ENCODE data around the gene PANK4.

PANK4 gene

GRCh38 chr1:2528016-2528415, 1.6 kb upstream of the PANK4 start:
- DNase-seq, result no peak

GRCh38 chr1:2527556-2527860, 1.1 kb upstream of the PANK4 start:
- no peak for DNase-seq

- peak; percentile 79 for DNase-seq
Measured at GRCh38 chr1:2526824-2527555, 594 bp upstream of the PANK4 start.

- no peak for DNase-seq
Measured at GRCh38 chr1:2525572-2525919, 850 bp downstream of the PANK4 start.

GRCh38 chr1:2523891-2524609, 2.3 kb downstream of the PANK4 start:
- no peak for DNase-seq

GRCh38 chr1:2523191-2523890, 3.1 kb downstream of the PANK4 start:
- no peak for DNase-seq

- DNase-seq, result no peak
Measured at GRCh38 chr1:2522230-2522629, 4.2 kb downstream of the PANK4 start.

- no peak for DNase-seq
Measured at GRCh38 chr1:2520806-2521205, 5.6 kb downstream of the PANK4 start.

- no peak for DNase-seq
Measured at GRCh38 chr1:2520206-2520605, 6.2 kb downstream of the PANK4 start.

- DNase-seq, result no peak
Measured at GRCh38 chr1:2519729-2520128, 6.7 kb downstream of the PANK4 start.

- no peak for DNase-seq
Measured at GRCh38 chr1:2519029-2519685, 7.2 kb downstream of the PANK4 start.

- no peak for DNase-seq
Measured at GRCh38 chr1:2518528-2518927, 7.9 kb downstream of the PANK4 start.

- no peak for DNase-seq
Measured at GRCh38 chr1:2517966-2518365, 8.4 kb downstream of the PANK4 start.

GRCh38 chr1:2516946-2517345, 9.4 kb downstream of the PANK4 start:
- no peak for DNase-seq

- DNase-seq, result no peak
Measured at GRCh38 chr1:2516124-2516523, 10.3 kb downstream of the PANK4 start.

GRCh38 chr1:2515763-2516080, 10.7 kb downstream of the PANK4 start:
- no peak for DNase-seq

- DNase-seq, result no peak
Measured at GRCh38 chr1:2514863-2515762, 11.3 kb downstream of the PANK4 start.

- no peak for DNase-seq
Measured at GRCh38 chr1:2513939-2514652, 12.3 kb downstream of the PANK4 start.

GRCh38 chr1:2512862-2513421, 13.5 kb downstream of the PANK4 start:
- no peak for DNase-seq

- no peak for DNase-seq
Measured at GRCh38 chr1:2510366-2511155, 15.8 kb downstream of the PANK4 start.

- DNase-seq, result no peak
Measured at GRCh38 chr1:2509589-2509988, 16.8 kb downstream of the PANK4 start.

All from stimulated activated CD4-positive, alpha-beta T cell treated with anti-CD3 and anti-CD28 coated beads, Interleukin-1b, Interleukin-23, amount 100 ng/mL, for 48 hours (primary cell).